Thyroid gland (tissue), 4 donors: ENCODE data around the gene FAM117A.

ENCODE experiments used
- POLR2A ChIP-seq, 2 donors: fragments of 450-650 bp; IDR thresholded peaks; one replicate each; pipeline ENCODE4 v1.6.1; 2017; ENCODE audit warnings: antibody characterized with exemption in 2 of 2, mild to moderate bottlenecking in 2 of 2, moderate library complexity in 1 of 2
- TF ChIP-seq, protein P1 (sequence below), 6 experiments: fragments of 200-600 bp in 3 of 6; fragments of 450-650 bp in 3 of 6; sonication (generic) in 3 of 6; IDR thresholded peaks; one replicate each; pipeline ENCODE4 v1.5.1; 2016 to 2019; ENCODE audit warnings: antibody characterized with exemption in 6 of 6, mild to moderate bottlenecking in 2 of 6, inconsistent platforms in 1 of 6, moderate library complexity in 1 of 6

DNA sequence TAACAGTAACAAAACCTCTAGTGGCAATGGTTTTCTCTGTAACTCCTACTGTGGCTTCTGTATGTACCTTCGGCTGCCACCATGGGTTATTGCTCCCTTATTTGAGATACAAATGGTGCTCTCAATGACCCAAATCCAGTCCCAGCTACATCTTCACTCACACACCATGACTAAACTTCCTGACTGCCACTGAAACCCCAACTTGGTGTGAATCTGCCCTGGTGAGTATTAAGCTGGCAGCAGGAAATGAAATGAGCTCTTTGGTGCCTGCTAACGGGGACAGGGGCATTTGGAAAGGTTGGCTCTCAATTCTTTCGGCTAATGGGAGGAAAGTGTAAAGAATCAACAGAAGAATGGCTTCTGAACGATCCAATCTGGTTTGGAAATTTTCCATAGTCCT, 48.7 kb downstream of the FAM117A start:
- TF ChIP-seq, protein P1, sequence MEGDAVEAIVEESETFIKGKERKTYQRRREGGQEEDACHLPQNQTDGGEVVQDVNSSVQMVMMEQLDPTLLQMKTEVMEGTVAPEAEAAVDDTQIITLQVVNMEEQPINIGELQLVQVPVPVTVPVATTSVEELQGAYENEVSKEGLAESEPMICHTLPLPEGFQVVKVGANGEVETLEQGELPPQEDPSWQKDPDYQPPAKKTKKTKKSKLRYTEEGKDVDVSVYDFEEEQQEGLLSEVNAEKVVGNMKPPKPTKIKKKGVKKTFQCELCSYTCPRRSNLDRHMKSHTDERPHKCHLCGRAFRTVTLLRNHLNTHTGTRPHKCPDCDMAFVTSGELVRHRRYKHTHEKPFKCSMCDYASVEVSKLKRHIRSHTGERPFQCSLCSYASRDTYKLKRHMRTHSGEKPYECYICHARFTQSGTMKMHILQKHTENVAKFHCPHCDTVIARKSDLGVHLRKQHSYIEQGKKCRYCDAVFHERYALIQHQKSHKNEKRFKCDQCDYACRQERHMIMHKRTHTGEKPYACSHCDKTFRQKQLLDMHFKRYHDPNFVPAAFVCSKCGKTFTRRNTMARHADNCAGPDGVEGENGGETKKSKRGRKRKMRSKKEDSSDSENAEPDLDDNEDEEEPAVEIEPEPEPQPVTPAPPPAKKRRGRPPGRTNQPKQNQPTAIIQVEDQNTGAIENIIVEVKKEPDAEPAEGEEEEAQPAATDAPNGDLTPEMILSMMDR (IDR thresholded peaks at IDR 0.05), result no peak
- TF ChIP-seq POLR2A (IDR thresholded peaks at IDR 0.05), result no peak
